Measurements from ENCODE around the gene C3orf33.

Gene C3orf33

GRCh38 chr3:155727836-155728235 lies 78.2 kb downstream of the C3orf33 start:
- H3K4me3 ChIP-seq (ENCODE audit: low read length) = no peak overlapping the region
- DNase-seq (ENCODE audit: low read depth) = no peak
- TF ChIP-seq CTCF (conservative IDR thresholded peaks at IDR 0.05; ENCODE audit: low read length) = no peak

GRCh38 chr3:155714295-155714718 lies 91.8 kb downstream of the C3orf33 start:
- no peak overlapping the region for H3K4me3 ChIP-seq (ENCODE audit: low read length)
- DNase-seq (ENCODE audit: low read depth) = no peak
- no peak for TF ChIP-seq CTCF (conservative IDR thresholded peaks at IDR 0.05; ENCODE audit: low read length)

Measured in AG10803 (cell line).